ENCODE results near the gene TPCN2. TPM values are rescaled to one million over a fixed set of nuclear protein-coding genes. Genes with fewer than 3 reads are reported as not detected.
A peak's percentile ranks its signal among the peaks of the same experiment; 100 is the strongest.

The TPCN2 gene
- total and polyA plus RNA-seq, 2 of the 8 experiments (the other 6 are each of a cell fraction or from before 2014, with no cell fraction given): 9.7 to 18.6 TPM

DNA sequence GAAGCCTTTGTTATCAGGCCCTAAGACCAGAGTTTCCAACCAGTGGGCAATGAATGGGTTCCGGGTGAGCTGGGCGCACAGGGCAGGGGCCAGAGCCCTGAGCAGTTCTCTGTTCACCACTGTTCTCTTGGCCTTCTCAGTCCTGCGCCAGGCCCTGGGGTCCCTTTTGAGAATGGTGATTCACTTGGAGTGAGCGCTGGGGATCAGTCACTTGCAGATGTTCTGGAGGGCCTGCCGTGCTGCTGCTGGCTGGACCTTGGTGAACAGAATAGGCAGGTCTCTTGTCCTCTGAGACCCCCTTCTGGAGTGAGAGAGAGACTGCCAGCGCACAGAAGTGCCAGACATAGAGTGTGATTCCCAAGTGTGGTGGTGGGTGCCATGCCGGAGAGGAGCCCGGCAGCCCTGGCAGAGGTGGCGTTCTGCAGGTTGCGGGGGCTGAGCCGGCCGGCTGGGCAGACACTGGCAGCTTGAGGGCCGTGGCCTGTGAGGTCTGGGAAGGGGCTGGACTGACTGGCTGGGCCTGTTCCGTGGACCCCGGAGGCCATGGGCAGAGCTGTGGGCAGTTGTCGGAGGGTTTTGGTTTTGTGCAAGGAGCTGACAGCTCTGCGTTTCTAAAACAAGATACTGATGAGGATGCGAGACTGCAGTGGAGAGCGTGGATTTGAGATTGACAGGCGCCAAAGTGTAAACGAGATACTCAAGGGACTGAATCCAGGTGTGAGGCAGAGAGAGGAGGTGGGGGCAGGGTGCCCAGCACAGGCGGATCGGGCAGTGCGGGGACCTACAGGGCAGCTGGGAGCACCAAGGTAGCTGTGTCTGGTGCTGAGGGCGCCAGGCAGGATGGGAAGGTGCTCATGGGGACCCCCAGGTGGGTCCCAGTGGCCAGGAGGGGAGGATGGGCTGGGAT is 12.3 kb downstream of the TPCN2 start:
- Histone ChIP-seq H3K27me3 (replicated peaks in 1 of 4; ENCODE audit: control insufficient read depth in 3 of 4, extremely low read depth in 1 of 4, insufficient read depth in 3 of 4, low read length in 3 of 4) (no peaks in the 10 kb centered on the region), H2BK12ac (ENCODE audit: low read depth, low read length) (no peak overlapping the region), H3K79me2 (ENCODE audit: control insufficient read depth in 1 of 2, insufficient read depth in 2 of 2, low read length in 2 of 2) (no peaks in the 10 kb centered on the region; a peak in 1 of 4 replicates), H3K14ac (ENCODE audit: insufficient read length) (no peak overlapping the region), H2AK5ac (ENCODE audit: low read depth, low read length) (no peak overlapping the region), H2AFZ (ENCODE audit: low read length) (no peak overlapping the region), H2BK20ac (ENCODE audit: low read length) (no peak overlapping the region), H3K36me3 (ENCODE audit: control insufficient read depth in 2 of 4, insufficient read depth in 4 of 4, low read length in 3 of 4) (peaks cover 0 to 8% (median 3%) of the 10 kb centered on the region in 4 experiments; a peak in 4 of 8 replicates), H3K18ac (ENCODE audit: extremely low read depth, low read length) (no peak overlapping the region), H3K79me1 (ENCODE audit: low read depth, low read length) (peaks cover 17% of the 10 kb centered on the region), H3K27ac (ENCODE audit: low read depth, low read length) (no peak overlapping the region), H3K4me1 (replicated peaks in 1 of 4; ENCODE audit: control insufficient read depth in 3 of 4, insufficient read depth in 4 of 4, low read length in 3 of 4) (no peaks in the 10 kb centered on the region; a peak in 1 of 7 replicates), H4K8ac (ENCODE audit: extremely low read depth, insufficient read depth, low read length) (no peak overlapping the region), H2BK5ac (ENCODE audit: low read depth, low read length) (no peak overlapping the region), H3K23me2 (ENCODE audit: low read depth, low read length) (peaks cover 3% of the 10 kb centered on the region; the same call in 1 of the 2 replicates), H4K5ac (ENCODE audit: insufficient read length, low read depth, low read length) (no peak overlapping the region), H4K20me1 (replicated peaks in 1 of 2; ENCODE audit: control insufficient read depth in 1 of 2, insufficient read depth in 2 of 2, low read length in 2 of 2) (peaks cover 2 to 35% of the 10 kb centered on the region in 2 experiments), H3K9ac (replicated peaks in 1 of 4; ENCODE audit: extremely low read depth in 1 of 4, low read depth in 3 of 4, low read length in 3 of 4) (no peak overlapping the region), H4K91ac (replicated peaks; ENCODE audit: insufficient read length, low read length) (no peak overlapping the region), H2BK15ac (ENCODE audit: low read length) (no peak overlapping the region), H2BK120ac (replicated peaks; ENCODE audit: low read depth, low read length) (no peak overlapping the region), H3K23ac (ENCODE audit: insufficient read length) (no peak overlapping the region), H3K9me3 (ENCODE audit: insufficient read depth in 2 of 2, low read depth in 1 of 2, low read length in 1 of 2) (no peaks in the 10 kb centered on the region), H3K4me3 (ENCODE audit: extremely low read depth in 1 of 4, insufficient read depth in 2 of 4, low read depth in 3 of 4, low read length in 4 of 4) (no peak overlapping the region), H3K56ac (replicated peaks; ENCODE audit: insufficient read length, low read depth, low read length) (no peak overlapping the region), H3K4me2 (ENCODE audit: insufficient read depth in 1 of 2, low read depth in 2 of 2, low read length in 2 of 2) (no peak overlapping the region), H3K4ac (replicated peaks; ENCODE audit: insufficient read length, low read depth, low read length) (no peak overlapping the region)
- TF ChIP-seq, protein P1, sequence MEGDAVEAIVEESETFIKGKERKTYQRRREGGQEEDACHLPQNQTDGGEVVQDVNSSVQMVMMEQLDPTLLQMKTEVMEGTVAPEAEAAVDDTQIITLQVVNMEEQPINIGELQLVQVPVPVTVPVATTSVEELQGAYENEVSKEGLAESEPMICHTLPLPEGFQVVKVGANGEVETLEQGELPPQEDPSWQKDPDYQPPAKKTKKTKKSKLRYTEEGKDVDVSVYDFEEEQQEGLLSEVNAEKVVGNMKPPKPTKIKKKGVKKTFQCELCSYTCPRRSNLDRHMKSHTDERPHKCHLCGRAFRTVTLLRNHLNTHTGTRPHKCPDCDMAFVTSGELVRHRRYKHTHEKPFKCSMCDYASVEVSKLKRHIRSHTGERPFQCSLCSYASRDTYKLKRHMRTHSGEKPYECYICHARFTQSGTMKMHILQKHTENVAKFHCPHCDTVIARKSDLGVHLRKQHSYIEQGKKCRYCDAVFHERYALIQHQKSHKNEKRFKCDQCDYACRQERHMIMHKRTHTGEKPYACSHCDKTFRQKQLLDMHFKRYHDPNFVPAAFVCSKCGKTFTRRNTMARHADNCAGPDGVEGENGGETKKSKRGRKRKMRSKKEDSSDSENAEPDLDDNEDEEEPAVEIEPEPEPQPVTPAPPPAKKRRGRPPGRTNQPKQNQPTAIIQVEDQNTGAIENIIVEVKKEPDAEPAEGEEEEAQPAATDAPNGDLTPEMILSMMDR (IDR thresholded peaks at IDR 0.05; ENCODE audit: control extremely low read depth in 1 of 3, insufficient read depth in 1 of 3, low read depth in 1 of 3, low read length in 3 of 3): peak in 1 of 3 experiments; percentile 8; a peak in 1 of 4 replicates
- TF ChIP-seq SP1 (IDR thresholded peaks at IDR 0.05; ENCODE audit: low read depth, low read length): no peak
- no peak for DNase-seq (ENCODE audit: low read depth in 1 of 2, low spot score in 2 of 2)
- POLR2A ChIA-PET (ENCODE audit: partially characterized antibody): interaction anchor here (1.3 to 1.7 kb wide), 3 partner anchors 9 to 33 kb away, joined by 3 to 4 read pairs (median 3); no protein-coding TSS in a partner anchor
- WGBS, 2 experiments (ENCODE audit: extremely low coverage in 1 of 2, insufficient coverage in 1 of 2, insufficient read length in 1 of 2, insufficient replicate concordance in 2 of 2, low coverage in 1 of 2, low lambda C conversion rate in 2 of 2, missing lambda C conversion rate in 1 of 2): 88% methylated on average over 25 of the region's 25 CpGs; no CpG with 5 or more reads in 1 of the 2 experiments
- CTCF ChIA-PET (ENCODE audit: partially characterized antibody): interaction anchor here (2.2 kb wide), 1 partner anchor 65 kb away, joined by 5 read pairs; no protein-coding TSS in a partner anchor
- no peak for FAIRE-seq
